Measurements from ENCODE around the gene GNB3. TPM values are rescaled to one million over a fixed set of nuclear protein-coding genes. Genes with fewer than 3 reads are reported as not detected.

Gene GNB3
- total and polyA plus RNA-seq, 2 donors (not counting 3 experiments of a cell fraction or from before 2014, with no cell fraction given), result 9.4 to 12.0 TPM

DNA sequence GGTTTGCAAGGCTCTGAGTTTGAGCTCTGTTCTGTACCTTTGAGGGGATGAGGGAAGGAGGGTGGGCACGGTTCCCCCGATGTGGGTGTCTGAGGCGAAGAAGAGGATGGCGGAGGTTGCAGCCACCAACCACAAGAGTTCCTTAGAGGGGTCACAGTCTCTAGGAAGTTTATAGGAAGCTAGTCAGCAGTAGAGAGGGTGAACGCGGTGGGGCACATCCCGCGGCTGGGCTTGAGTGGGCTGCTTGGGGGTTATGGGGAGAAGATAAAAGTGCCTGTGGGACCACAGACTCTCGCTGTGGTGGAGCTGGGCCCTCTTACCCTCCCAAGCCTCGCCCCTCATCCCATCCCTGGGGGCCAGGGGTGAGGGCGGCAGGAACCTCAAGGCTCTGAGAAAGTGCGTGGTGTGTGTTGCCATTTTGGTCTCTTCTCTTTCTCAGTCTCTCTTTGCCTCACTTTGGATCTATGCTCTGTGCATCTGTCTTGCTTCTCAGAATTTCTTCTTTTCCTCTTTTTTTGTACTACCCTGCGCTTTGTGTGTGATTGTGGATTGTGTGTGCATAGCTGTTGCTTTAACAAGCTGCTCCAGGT is 48.7 kb upstream of the GNB3 start:
- no peak overlapping the region for H2AFZ ChIP-seq (ENCODE audit: low read depth, low read length)
- H3K9ac ChIP-seq (replicated peaks; ENCODE audit: extremely low read depth, insufficient read depth, low read length), result no peak overlapping the region
- no peak for FAIRE-seq

More for the DNA sequence above, 48.7 kb upstream of the GNB3 start:
- H3K9me1 ChIP-seq (replicated peaks; ENCODE audit: control insufficient read depth, extremely low read depth, insufficient read depth, low read length), result no peaks in the 10 kb centered on the region
- no TSS peak for BruUV-seq (replicated peaks)
- no peaks in the 10 kb centered on the region for H4K20me1 ChIP-seq (replicated peaks; ENCODE audit: control insufficient read depth, extremely low read depth, insufficient read depth, low read length)
- dilution Hi-C loops (cut with MboI; ENCODE audit: extremely low pct_ligation_motif_present, low sequenced_read_pairs) (no loop called here), intact Hi-C loops (cut with micrococcal nuclease) (no loop called here)
- POLR2A ChIA-PET, result no interaction called here
- TF ChIP-seq FOS (IDR thresholded peaks at IDR 0.05; ENCODE audit: borderline replicate concordance, insufficient read depth, low read length), result no peak
- TF ChIP-seq MYC (IDR thresholded peaks at IDR 0.05; ENCODE audit: low read depth, low read length), result no peak
- TF ChIP-seq CTCF (IDR thresholded peaks at IDR 0.05; ENCODE audit: extremely low read depth in 1 of 2, insufficient read depth in 1 of 2, low read depth in 1 of 2, low read length in 2 of 2), result no peak
- no peak for TF ChIP-seq POLR2AphosphoS5 (IDR thresholded peaks at IDR 0.05; ENCODE audit: insufficient read depth, low read depth, low read length)
- no peak for TF ChIP-seq MAX (IDR thresholded peaks at IDR 0.05; ENCODE audit: insufficient read depth, insufficient read length)
- TF ChIP-seq JUN (IDR thresholded peaks at IDR 0.05; ENCODE audit: borderline replicate concordance, insufficient read depth, insufficient read length, low read depth), result no peak
- TF ChIP-seq GATA2 (IDR thresholded peaks at IDR 0.05; ENCODE audit: insufficient read depth, insufficient read length, low read depth, low read length), result no peak
- TF ChIP-seq POLR2A (IDR thresholded peaks at IDR 0.05; ENCODE audit: low read depth, low read length), result no peak
- TF ChIP-seq EZH2 (IDR thresholded peaks at IDR 0.05; ENCODE audit: borderline replicate concordance, low read depth, low read length, severe bottlenecking), result no peak
- H3K36me3 ChIP-seq (ENCODE audit: control insufficient read depth in 2 of 2, extremely low read depth in 1 of 2, insufficient read depth in 2 of 2, low read length in 2 of 2), result no peaks in the 10 kb centered on the region
- H3K79me2 ChIP-seq (ENCODE audit: control insufficient read depth, insufficient read depth, low read length), result no peaks in the 10 kb centered on the region
- H3K4me3 ChIP-seq (replicated peaks in 1 of 3; ENCODE audit: insufficient read depth in 1 of 3, low read depth in 1 of 3, low read length in 3 of 3), result no peak overlapping the region
- H3K27me3 ChIP-seq (ENCODE audit: control insufficient read depth in 2 of 2, insufficient read depth in 2 of 2, low read length in 2 of 2), result peaks cover 10 to 11% of the 10 kb centered on the region in 2 experiments
- DNase-seq (ENCODE audit: low read depth, low spot score), result no peak
- no peak overlapping the region for H3K4me2 ChIP-seq (ENCODE audit: insufficient read depth, low read length)
- H3K4me1 ChIP-seq (ENCODE audit: control insufficient read depth, extremely low read depth, insufficient read depth, low read length), result no peaks in the 10 kb centered on the region
- H3K9me3 ChIP-seq (replicated peaks; ENCODE audit: control insufficient read depth, insufficient read depth, low read length), result no peaks in the 10 kb centered on the region
- CTCF ChIA-PET, result interaction anchor here (1.1 to 2.5 kb wide), 4 partner anchors 11 to 39 kb away, joined by 3 to 13 read pairs (median 4); partner anchors contain the start of gene MLF2
- H3K27ac ChIP-seq (ENCODE audit: insufficient read depth, low read depth, low read length), result no peak overlapping the region

Data from endothelial cell of umbilical vein (primary cell).